Caki2 (cell line): ENCODE data around the gene C1orf35. TPM values are rescaled to one million over a fixed set of nuclear protein-coding genes. Genes with fewer than 3 reads are reported as not detected.
A peak's percentile ranks its signal among the peaks of the same experiment; 100 is the strongest.

Experiments
- DNase-seq: peaks from one replicate; pipeline ENCODE4 v3.0.0-alpha.2; 2015; ENCODE audit warnings: low read depth
- in situ Hi-C: cut with HindIII; loops from 2 replicates; pipeline ENCODE4 v1.10.0; 2016; ENCODE audit warnings: low sequenced_read_pairs, low pct_unique_long_range_greater_than_20kb, mixed read lengths
- total RNA-seq: library from RNA; depleted of rRNA; stranded (reverse); fragments of >200 nt; shearing (Covaris generic); gene quantifications from 2 replicates; pipeline ENCODE4 v1.2.3, GENCODE V29; 2014; ENCODE audit warnings: low replicate concordance

C1orf35 gene
- total RNA-seq, 1 experiment from 2014 or later = 61.2 TPM

DNA sequence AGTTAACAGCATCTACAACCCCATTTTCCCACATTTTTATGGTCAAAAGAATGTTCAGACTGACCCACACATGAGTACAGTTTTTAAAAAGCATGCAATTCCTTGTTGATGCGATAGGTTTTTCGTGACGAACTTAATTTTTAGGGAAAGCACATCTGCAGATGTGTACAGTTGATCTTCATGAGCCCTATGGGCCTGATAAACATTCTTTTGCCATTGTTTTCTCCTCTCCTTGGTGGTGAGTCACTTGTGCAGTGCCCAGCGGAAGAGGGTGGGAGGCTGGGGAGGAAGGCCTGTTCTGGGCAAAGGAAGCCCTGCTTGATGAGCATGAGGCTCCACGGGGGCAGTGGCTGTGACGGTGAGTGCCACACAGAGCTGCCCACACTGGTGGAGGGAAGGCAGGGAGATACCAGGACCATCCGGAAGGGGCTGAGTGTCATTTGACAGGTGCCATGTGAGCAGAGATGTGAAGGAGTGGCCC is 15.3 kb downstream of the C1orf35 start:
- in situ Hi-C loops = no loop called here
- DNase-seq = peak; percentile 56

- in situ Hi-C loops = no loop called here
- DNase-seq = no peak
Observed at GRCh38 chr1:228085287-228085951, 17.7 kb downstream of the C1orf35 start.

- in situ Hi-C loops = no loop called here
- no peak for DNase-seq
Observed at GRCh38 chr1:228084797-228085196, 18.3 kb downstream of the C1orf35 start.

DNA sequence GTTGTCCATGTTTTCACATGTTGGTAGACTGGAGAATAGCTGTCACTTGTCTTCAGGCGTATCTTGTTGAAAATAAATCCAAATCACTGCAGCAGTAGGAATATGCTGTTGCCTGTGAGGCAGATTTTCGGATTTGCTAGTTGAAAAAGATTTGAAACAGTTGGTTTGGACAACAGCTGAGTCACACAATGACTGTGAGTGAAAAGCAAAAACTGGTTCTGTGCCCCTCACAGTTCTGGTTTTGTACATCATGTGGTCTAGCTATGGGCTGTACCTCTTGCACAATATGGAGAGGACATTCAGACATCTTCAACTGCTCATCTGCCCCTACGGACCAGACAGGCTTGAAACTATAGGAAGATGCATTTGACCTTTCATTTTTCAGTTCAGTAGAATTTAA is 18.8 kb downstream of the C1orf35 start:
- no peak for DNase-seq
- in situ Hi-C loops = no loop called here

- in situ Hi-C loops = no loop called here
- no peak for DNase-seq
Observed at GRCh38 chr1:228083871-228084278, 19.2 kb downstream of the C1orf35 start.

GRCh38 chr1:228082918-228083870 is 19.9 kb downstream of the C1orf35 start:
- in situ Hi-C loops = no loop called here
- peak; percentile 41 for DNase-seq

GRCh38 chr1:228082214-228082917 is 20.8 kb downstream of the C1orf35 start, which contains the start of gene ARF1:
TSS of gene ARF1 (plus strand) at chr1:228082708. CDS start at chr1:228097115, 14,407 bp downstream.
- peak; percentile 91 for DNase-seq
- in situ Hi-C loops = no loop called here

GRCh38 chr1:228081578-228082213 is 21.4 kb downstream of the C1orf35 start:
- no peak for DNase-seq

GRCh38 chr1:228081144-228081543 is 22.0 kb downstream of the C1orf35 start:
- in situ Hi-C loops = no loop called here
- DNase-seq = no peak

More at GRCh38 chr1:228081578-228082213, 21.4 kb downstream of the C1orf35 start:
- in situ Hi-C loops = no loop called here

- no peak for DNase-seq
- in situ Hi-C loops = no loop called here
Observed at GRCh38 chr1:228079601-228080263, 23.4 kb downstream of the C1orf35 start.

DNA sequence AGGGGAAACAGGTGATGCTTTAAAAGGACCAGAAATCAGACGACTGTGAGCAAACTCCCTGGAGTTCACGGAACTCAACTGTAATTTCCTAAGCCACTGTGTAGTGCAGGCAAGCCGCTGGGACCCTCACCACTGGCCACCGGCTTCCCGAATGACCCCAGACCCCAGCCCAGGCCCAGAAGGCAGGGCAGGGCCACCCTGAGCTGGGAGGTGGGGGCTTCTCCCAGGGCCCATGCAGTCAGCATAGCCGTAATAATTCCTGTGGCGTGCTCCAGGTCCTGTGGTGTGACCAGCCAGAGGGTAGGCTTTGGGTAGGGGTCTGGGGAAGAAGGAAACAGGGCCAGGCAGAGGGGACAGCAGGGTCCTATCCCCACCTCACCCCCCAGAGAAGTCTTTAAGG is 24.1 kb downstream of the C1orf35 start:
- in situ Hi-C loops = no loop called here
- DNase-seq = no peak

DNA sequence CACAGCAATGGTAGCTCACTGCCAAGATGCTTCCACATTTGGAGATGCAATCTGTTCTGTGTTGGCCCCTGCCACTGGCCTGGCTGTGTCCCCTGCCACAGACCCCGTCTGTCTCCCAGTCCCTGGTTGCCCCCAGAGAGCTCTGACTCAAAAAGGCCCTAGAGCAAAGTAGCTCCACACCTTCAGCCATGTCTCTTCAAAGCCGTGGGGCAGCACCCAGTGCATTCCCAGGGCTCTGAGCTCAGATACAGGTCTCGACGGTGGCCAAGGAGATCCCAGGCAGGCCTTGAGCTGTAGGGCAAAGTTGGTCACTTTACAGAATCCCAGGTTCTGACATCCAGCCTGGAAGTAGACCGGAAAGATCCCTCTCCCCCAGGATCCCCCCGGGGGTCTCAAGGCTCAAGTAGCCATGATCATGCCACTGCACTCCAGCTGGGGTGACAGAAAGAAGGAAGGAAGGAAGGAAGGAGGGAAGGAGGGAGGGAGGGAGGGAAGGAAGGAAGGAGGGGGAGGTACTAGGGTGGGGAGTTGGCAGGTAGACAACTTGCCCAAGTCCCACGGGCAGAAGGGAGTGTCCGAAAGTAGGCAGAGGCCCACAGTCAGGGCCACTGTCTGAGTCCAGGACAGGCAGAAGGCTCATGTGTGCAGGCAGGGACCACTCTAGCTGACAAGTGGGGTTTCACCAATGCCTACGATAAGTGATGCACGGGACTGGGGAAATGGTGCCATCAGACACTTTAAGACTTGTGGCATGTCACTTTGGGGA is 25.4 kb downstream of the C1orf35 start:
- in situ Hi-C loops = no loop called here
- no peak for DNase-seq

- in situ Hi-C loops = no loop called here
- no peak for DNase-seq
Observed at GRCh38 chr1:228076796-228077430, 26.2 kb downstream of the C1orf35 start.

- in situ Hi-C loops = no loop called here
- no peak for DNase-seq
Observed at GRCh38 chr1:228075801-228076271, 27.3 kb downstream of the C1orf35 start.

DNA sequence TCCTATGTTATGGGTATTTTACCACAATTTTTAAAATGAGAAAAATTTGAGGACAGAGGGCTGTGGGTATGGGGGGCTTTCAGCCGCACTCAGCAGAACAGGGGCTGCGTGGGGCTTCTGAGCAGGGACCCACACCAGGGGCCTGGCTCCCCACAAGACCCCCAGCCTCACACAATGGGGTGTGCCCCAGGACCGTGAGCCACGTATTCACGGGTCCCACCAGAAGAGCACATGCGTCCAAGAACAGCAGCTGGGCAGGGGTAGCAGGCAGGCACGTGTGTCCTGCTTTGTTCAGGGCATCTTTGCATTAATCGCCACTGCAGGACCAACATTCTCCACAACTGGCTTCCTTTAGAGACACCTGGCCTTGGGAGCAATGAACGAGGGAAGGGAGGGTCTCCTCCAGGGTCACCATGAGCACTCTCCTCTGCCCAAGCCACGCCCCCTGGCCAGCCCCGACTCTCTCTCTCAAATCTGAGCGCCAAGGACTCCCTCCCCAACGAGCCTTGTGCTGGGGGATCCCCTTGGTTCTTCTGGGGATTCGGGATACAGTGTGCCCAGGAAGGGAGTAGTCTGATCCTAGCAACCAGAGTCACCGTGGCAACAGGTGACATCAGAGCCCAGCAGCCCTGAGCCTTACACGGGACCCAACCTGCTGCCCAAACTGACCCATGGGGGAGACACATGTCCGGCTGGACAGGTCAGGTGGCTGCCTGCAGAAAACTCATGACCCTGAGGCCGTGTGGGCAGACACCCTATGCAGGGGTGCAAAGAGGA is 28.0 kb downstream of the C1orf35 start:
- in situ Hi-C loops = no loop called here
- no peak for DNase-seq
